NCI-H2227 (cell line): ENCODE results near the gene RPS15.

Experiments used
- DNase-seq: peaks from one replicate; lab custom pipeline; 2025; ENCODE audit not compliant: unreplicated experiment; lab: John Stamatoyannopoulos, UW

RPS15 gene

GRCh38 chr19:1433119-1434039 lies 4.8 kb upstream of the RPS15 start:
- no peak for DNase-seq

DNA sequence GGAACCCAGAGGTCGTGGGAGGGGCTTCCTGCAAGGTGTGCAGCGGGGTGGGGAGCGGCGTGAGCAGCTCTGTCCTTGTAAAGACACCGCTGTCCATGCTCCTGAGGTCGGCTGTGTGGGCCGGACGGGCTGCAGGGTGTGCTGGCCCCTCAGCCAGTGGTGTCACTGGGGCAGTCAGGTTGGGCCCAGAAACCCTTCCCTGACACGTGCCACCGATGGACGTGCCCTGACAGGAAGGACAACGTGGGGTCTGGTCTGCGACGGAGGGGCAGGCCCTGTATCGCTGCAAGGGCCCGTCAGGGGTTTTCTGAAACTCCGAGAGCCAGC lies 4.2 kb upstream of the RPS15 start:
- DNase-seq: no peak

GRCh38 chr19:1434577-1435060 lies 3.6 kb upstream of the RPS15 start:
- no peak for DNase-seq

DNA sequence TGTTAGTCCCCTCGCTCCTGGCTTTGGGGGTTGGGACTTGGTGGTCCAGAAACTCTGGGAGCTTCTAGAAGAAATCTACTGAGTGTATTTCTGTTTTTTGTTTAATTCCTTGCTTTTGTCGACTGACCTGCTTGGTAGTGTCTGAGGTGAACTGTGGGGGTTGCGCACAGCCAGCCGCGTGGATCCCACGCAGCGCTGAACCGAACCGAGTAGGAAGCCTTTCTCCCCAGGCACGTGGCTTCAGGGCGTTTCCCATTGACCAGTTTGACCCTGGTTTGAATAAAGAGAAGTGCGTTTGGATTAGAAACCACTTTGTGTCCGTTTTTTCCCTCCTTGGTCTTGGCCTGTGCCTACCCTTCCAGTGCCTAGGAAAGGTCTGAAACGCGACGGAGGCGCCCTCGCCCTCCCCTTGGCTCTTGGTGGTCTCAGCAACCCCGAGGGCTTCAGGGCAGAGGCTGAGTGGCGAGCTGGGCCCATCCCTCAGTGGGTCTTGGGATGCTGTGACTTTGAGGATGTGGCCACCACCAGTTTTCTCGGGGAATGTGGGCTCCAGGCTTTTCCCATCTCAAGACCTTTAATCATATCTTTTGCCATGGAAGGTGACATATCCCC lies 2.7 kb upstream of the RPS15 start:
- DNase-seq: no peak

GRCh38 chr19:1437609-1438008 lies 587 bp upstream of the RPS15 start:
- no peak for DNase-seq

- DNase-seq: no peak
Measured at GRCh38 chr19:1438933-1439354, 748 bp downstream of the RPS15 start.

DNA sequence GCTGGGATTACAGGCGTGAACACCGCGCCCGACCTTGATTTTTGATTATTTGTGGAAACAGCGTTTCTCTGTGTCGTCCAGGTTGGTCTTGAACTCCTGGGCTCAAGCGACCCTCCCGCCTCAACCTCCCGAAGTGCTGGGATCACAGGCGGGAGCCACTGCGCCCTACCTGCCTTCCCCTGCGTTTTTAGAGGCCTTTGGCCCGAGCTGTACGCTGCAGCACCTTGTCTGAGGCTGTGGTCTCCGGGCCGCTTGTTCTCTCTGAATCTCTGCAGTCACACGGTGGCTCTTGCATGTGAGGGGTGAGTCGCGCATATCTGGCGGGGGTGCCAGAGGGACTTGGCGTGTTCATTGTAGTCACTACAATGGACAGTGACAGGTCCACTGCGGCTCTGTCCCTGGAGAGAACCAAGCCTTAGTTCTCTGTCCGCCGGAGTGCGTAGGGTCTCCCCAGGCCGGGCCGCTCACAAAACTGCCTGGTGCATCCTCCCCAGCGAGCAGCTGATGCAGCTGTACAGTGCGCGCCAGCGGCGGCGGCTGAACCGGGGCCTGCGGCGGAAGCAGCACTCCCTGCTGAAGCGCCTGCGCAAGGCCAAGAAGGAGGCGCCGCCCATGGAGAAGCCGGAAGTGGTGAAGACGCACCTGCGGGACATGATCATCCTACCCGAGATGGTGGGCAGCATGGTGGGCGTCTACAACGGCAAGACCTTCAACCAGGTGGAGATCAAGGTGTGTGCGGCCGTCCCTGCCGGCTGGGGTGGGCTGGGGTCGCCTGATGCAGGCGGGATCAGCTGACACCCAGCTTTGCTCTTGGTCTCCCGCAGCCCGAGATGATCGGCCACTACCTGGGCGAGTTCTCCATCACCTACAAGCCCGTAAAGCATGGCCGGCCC lies 1.6 kb downstream of the RPS15 start:
- peak; percentile 39 for DNase-seq

DNA sequence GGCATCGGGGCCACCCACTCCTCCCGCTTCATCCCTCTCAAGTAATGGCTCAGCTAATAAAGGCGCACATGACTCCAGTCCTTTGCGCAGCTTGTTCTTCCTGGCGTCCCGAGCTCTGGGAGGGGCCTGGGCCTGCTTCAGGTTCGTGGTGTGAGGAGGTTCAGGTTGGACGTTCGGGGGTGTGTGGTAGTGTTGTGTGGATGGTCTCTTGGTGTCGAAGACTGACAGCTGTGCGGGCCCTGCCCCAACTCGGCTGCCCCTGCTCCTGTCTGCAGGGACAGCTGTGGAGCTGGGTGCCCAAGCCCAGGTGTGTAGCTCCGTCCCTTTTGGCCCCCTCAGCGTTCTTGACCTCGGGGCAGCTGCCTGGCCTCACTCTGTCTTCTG lies 2.2 kb downstream of the RPS15 start:
- no peak for DNase-seq

- DNase-seq: no peak
Measured at GRCh38 chr19:1441022-1441426, 2.8 kb downstream of the RPS15 start.

DNA sequence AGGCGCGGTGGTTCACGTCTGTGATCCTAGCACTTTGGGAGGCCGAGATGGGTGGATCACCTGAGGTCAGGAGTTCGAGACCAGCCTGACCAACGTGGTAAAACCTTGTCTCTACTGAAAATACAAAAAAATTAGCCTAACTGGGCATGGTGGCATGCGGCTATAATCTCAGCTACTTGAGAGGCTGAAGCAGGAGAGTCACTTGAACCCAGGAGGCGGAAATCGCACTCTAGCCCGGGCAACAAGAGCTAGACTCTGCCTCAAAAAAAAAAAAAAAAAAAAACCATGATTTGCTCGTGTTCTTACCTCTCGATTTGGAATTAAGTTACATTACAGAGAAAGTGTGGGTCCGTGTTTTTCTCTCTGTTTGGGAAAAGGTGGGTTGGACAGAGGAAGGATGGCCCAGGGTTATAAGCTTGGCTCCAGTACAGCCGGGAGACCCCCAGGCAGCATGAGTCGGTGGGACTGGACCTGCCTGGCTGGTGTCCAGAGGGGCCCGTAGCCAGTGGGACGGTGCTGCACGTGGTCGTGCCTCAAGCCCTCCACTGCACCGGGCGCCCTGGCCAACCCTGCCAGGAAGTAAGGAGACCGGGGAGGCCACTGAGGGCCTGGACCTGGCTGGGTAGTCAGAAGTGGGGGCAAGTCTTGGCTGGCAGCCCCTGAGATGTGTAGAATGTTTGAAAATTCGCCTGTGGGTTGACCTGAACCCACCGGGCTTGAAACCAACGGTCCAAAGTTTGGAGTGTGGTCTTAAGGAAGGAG lies 3.7 kb downstream of the RPS15 start:
- DNase-seq: no peak

- DNase-seq: peak; percentile 78
Measured at GRCh38 chr19:1445185-1445931, 7.2 kb downstream of the RPS15 start.

GRCh38 chr19:1445932-1446712 lies 7.9 kb downstream of the RPS15 start:
- peak; percentile 86 for DNase-seq

GRCh38 chr19:1446713-1447481 lies 8.7 kb downstream of the RPS15 start:
- DNase-seq: peak; percentile 33

DNA sequence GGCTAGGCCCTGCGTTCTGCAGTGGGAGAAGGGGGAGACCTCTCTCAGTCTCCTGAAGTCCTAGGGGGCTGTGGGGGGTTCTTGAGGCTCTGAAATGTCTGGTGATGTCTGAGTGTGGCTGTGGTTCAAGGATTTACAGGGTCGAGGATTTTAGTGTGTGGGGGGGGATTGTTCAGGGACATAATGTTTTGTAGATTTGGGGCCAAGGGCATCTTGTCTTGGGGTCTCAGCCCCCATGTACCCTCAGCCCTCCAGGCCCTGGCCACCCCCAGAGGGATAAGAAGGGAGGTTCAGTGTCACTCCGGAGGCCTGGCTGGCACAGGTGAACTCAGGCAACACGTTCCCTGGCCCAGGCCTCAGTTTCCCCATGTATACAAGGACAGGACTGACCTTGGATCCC lies 9.3 kb downstream of the RPS15 start:
- DNase-seq: no peak

- no peak for DNase-seq
Measured at GRCh38 chr19:1447944-1448343, 9.7 kb downstream of the RPS15 start.

GRCh38 chr19:1449467-1450442 lies 11.6 kb downstream of the RPS15 start, which contains the start of gene APC2:
TSS of gene APC2 (plus strand) at chr19:1450121. CDS start at chr19:1453002, 2,881 bp downstream.
- DNase-seq: peak; percentile 93
